Neural progenitor cell (in vitro differentiated cells): ENCODE measurements around the gene RGCC. TPM values are rescaled to one million over a fixed set of nuclear protein-coding genes. Genes with fewer than 3 reads are reported as not detected.
"Not testable (repeated sequence)": the region's sequence is repeated elsewhere in the genome, so short reads cannot be mapped to it uniquely, and the experiment has no call there.

Experiments
- DNase-seq: peaks from one replicate; pipeline ENCODE4 v3.0.0-alpha.2; 2016; ENCODE audit warnings: low spot score
- H2AFZ ChIP-seq: fragments of 200-600 bp; sonication (generic); replicated peaks from 2 replicates; pipeline ENCODE4 v1.6.1; 2016; ENCODE audit warnings: antibody characterized with exemption
- H3F3A ChIP-seq: fragments of 200-600 bp; sonication (generic); 2 replicates; pipeline ENCODE4 v1.6.1; 2016; ENCODE audit warnings: antibody characterized with exemption, low read depth
- H3K27ac ChIP-seq: fragments of 200-600 bp; sonication (generic); 2 replicates; pipeline ENCODE4 v1.5.1; 2016; ENCODE audit warnings: mild to moderate bottlenecking
- H3K27me3 ChIP-seq: fragments of 200-600 bp; sonication (generic); 2 replicates; pipeline ENCODE4 v1.6.1; 2016; ENCODE audit warnings: mild to moderate bottlenecking, moderate library complexity
- H3K36me3 ChIP-seq: fragments of 200-600 bp; sonication (generic); 2 replicates; pipeline ENCODE4 v1.5.1; 2016
- H3K4me1 ChIP-seq: fragments of 200-600 bp; sonication (generic); 2 replicates; pipeline ENCODE4 v1.6.1; 2016; ENCODE audit warnings: mixed run types
- H3K4me2 ChIP-seq: fragments of 200-600 bp; sonication (generic); 2 replicates; pipeline ENCODE4 v1.6.1; 2016
- H3K4me3 ChIP-seq: fragments of 200-600 bp; sonication (generic); 2 replicates; pipeline ENCODE4 v1.5.1; 2016
- H3K79me2 ChIP-seq: fragments of 200-600 bp; sonication (generic); 2 replicates; pipeline ENCODE4 v1.6.1; 2016; ENCODE audit warnings: low read depth
- H3K9ac ChIP-seq: fragments of 200-600 bp; sonication (generic); 2 replicates; pipeline ENCODE4 v1.6.1; 2016
- H3K9me3 ChIP-seq: fragments of 200-600 bp; sonication (generic); 2 replicates; pipeline ENCODE4 v1.5.1; 2016; ENCODE audit warnings: low read depth
- H4K20me1 ChIP-seq: fragments of 200-600 bp; sonication (generic); 2 replicates; pipeline ENCODE4 v1.6.1; 2016; ENCODE audit warnings: low read depth
- H3K27ac Mint-ChIP-seq: 3 replicates; pipeline ENCODE4 v1.8.0; 2021; ENCODE audit warnings: mixed read lengths
- H3K27me3 Mint-ChIP-seq: 2 replicates; pipeline ENCODE4 v1.8.0; 2022; ENCODE audit warnings: low read depth, mild to moderate bottlenecking, inconsistent platforms, moderate library complexity, mixed read lengths; ENCODE audit not compliant: insufficient read depth
- H3K36me3 Mint-ChIP-seq: 3 replicates; pipeline ENCODE4 v1.8.0; 2021; ENCODE audit warnings: mixed read lengths
- H3K4me1 Mint-ChIP-seq: 3 replicates; pipeline ENCODE4 v1.8.0; 2021; ENCODE audit warnings: mixed read lengths
- H3K4me3 Mint-ChIP-seq: 3 replicates; pipeline ENCODE4 v1.8.0; 2021; ENCODE audit warnings: mild to moderate bottlenecking, moderate library complexity, mixed read lengths
- H3K9me3 Mint-ChIP-seq: 3 replicates; pipeline ENCODE4 v1.8.0; 2020; ENCODE audit warnings: mixed read lengths
- CTCF ChIP-seq: fragments of 200-600 bp; sonication (generic); IDR thresholded peaks from 2 replicates; pipeline ENCODE4 v1.5.1; 2017; ENCODE audit warnings: antibody characterized with exemption, mild to moderate bottlenecking
- EZH2 ChIP-seq: fragments of 200-600 bp; sonication (generic); IDR thresholded peaks from 2 replicates; pipeline ENCODE4 v1.6.1; 2017; ENCODE audit warnings: antibody characterized with exemption, mild to moderate bottlenecking, moderate library complexity
- EZH2phosphoT487 ChIP-seq: fragments of 200-600 bp; sonication (generic); IDR thresholded peaks from 2 replicates; pipeline ENCODE4 v1.6.1; 2017; ENCODE audit warnings: antibody characterized with exemption
- total RNA-seq: library from RNA; depleted of rRNA; stranded (reverse); fragments of >200 nt; gene quantifications from 2 replicates; pipeline ENCODE4 v1.2.3, GENCODE V29; 2015; ENCODE audit warnings: low replicate concordance

RGCC gene
- total RNA-seq, 1 donor from 2014 or later, result not detected

DNA sequence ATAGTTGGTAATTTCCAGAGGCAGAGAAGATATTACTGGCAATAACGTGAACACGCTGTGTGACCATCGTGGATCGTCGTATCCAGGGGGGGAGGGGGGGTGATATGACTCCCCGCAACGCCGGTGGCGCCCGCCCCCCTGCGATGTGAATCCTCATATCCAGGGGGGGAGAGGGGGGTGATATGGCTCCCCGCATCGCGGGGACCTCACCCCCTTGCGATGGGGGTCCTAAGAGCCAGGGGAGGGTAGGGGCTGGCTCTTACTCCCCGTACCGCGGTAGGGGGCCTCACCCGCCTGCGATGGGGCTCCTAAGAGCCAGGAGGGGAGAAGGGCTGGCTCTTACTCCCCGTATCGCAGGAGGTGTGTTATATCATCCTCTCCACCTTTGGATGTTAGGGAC lies 31.3 kb upstream of the RGCC start:
- H3K4me2 ChIP-seq, result no peak overlapping the region
- peaks cover 27% of the 10 kb centered on the region for H3K27me3 ChIP-seq
- no peaks in the 10 kb centered on the region for H3K79me2 ChIP-seq
- no peak overlapping the region for H3K9ac ChIP-seq
- H3F3A ChIP-seq, result no peaks in the 10 kb centered on the region
- no peak overlapping the region for H3K4me3 ChIP-seq
- DNase-seq, result no peak
- no peaks in the 10 kb centered on the region for H3K9me3 ChIP-seq
- Mint-ChIP-seq H3K27me3 (peaks cover 11% of the 10 kb centered on the region), H3K27ac (no peak overlapping the region), H3K4me3 (no peak overlapping the region), H3K9me3 (peaks cover 11% of the 10 kb centered on the region), H3K36me3 (no peaks in the 10 kb centered on the region), H3K4me1 (peaks cover 7% of the 10 kb centered on the region)
- no peaks in the 10 kb centered on the region for H4K20me1 ChIP-seq
- no peak for TF ChIP-seq CTCF
- TF ChIP-seq EZH2, result no peak
- TF ChIP-seq EZH2phosphoT487, result no peak
- no peak overlapping the region for H2AFZ ChIP-seq
- no peaks in the 10 kb centered on the region for H3K36me3 ChIP-seq
- no peak overlapping the region for H3K27ac ChIP-seq
- H3K4me1 ChIP-seq, result no peaks in the 10 kb centered on the region

GRCh38 chr13:41427666-41428065 lies 29.7 kb upstream of the RGCC start:
- Mint-ChIP-seq H3K9me3 (peaks cover 11% of the 10 kb centered on the region), H3K27me3 (peaks cover 11% of the 10 kb centered on the region), H3K36me3 (no peaks in the 10 kb centered on the region), H3K4me1 (peaks cover 4% of the 10 kb centered on the region), H3K27ac (no peak overlapping the region), H3K4me3 (peak overlapping the region; percentile 68)
- Histone ChIP-seq H3K4me1 (no peaks in the 10 kb centered on the region), H2AFZ (peak overlapping the region; percentile 90), H3K27me3 (peaks cover 27% of the 10 kb centered on the region), H3K4me3 (peak overlapping the region; percentile 48), H3K4me2 (peak overlapping the region; percentile 81), H4K20me1 (no peaks in the 10 kb centered on the region), H3K9ac (no peak overlapping the region), H3K79me2 (no peaks in the 10 kb centered on the region), H3F3A (no peaks in the 10 kb centered on the region), H3K27ac (no peak overlapping the region), H3K36me3 (no peaks in the 10 kb centered on the region), H3K9me3 (no peaks in the 10 kb centered on the region)
- TF ChIP-seq EZH2phosphoT487 (no peak), EZH2 (no peak), CTCF (no peak)
- no peak for DNase-seq

DNA sequence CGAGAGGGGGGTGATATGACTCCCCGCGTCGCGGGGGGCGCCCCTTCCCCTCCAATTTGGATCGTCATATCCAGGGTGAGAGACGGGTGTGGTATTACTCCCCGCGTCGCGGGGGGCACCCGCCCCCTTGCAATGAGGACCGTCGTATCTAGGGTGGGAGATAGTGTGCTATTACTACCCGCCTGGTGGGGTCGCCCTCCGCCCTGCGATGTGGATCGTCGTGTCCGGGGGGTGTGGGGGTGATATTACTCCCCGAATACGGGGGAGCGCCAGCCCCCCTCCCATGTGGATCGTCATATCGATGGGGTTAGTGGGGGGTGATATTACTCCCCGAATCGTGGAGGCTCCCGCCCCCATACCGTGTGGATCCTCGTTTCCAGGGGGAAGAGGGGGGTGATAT lies 29.2 kb upstream of the RGCC start:
- no peaks in the 10 kb centered on the region for H3K4me1 ChIP-seq
- peak; percentile 53 for DNase-seq
- no peaks in the 10 kb centered on the region for H3F3A ChIP-seq
- no peak overlapping the region for H3K27ac ChIP-seq
- peak overlapping the region; percentile 90 for H2AFZ ChIP-seq
- H3K36me3 ChIP-seq, result no peaks in the 10 kb centered on the region
- no peak overlapping the region for H3K9ac ChIP-seq
- H3K4me3 ChIP-seq, result peak overlapping the region; percentile 48
- Mint-ChIP-seq H3K27me3 (peaks cover 11% of the 10 kb centered on the region), H3K4me1 (peaks cover 4% of the 10 kb centered on the region), H3K36me3 (no peaks in the 10 kb centered on the region), H3K4me3 (no peak overlapping the region), H3K9me3 (peaks cover 11% of the 10 kb centered on the region), H3K27ac (no peak overlapping the region)
- no peaks in the 10 kb centered on the region for H3K9me3 ChIP-seq
- TF ChIP-seq EZH2, result no peak
- peak; percentile 60 for TF ChIP-seq CTCF
- no peaks in the 10 kb centered on the region for H3K79me2 ChIP-seq
- peak overlapping the region; percentile 81 for H3K4me2 ChIP-seq
- H4K20me1 ChIP-seq, result no peaks in the 10 kb centered on the region
- H3K27me3 ChIP-seq, result peaks cover 27% of the 10 kb centered on the region

- H2AFZ ChIP-seq, H3K4me3 Mint-ChIP-seq, H3K27me3 ChIP-seq, H3K4me3 ChIP-seq, H3K27me3 Mint-ChIP-seq, H3K9me3 Mint-ChIP-seq, H3K27ac Mint-ChIP-seq, H4K20me1 ChIP-seq, H3K4me2 ChIP-seq, H3K27ac ChIP-seq, H3K79me2 ChIP-seq, H3F3A ChIP-seq, H3K36me3 ChIP-seq, H3K9ac ChIP-seq, H3K9me3 ChIP-seq, DNase-seq, H3K36me3 Mint-ChIP-seq, H3K4me1 ChIP-seq, H3K4me1 Mint-ChIP-seq: not testable (repeated sequence)
These were observed 23.3 kb upstream of the RGCC start for GRCh38 chr13:41434030-41434429.
